Skeletal muscle cell (primary cell): ENCODE data around the gene RIMS4.

ENCODE experiments used
- DNase-seq: peaks from one replicate; pipeline ENCODE4 v3.0.0-alpha.2; 2010; ENCODE audit warnings: low read depth
- H3K4me3 ChIP-seq: 2 replicates; pipeline ENCODE4 v1.5.1; 2011; ENCODE audit warnings: low read depth, mild to moderate bottlenecking, control low read depth, low read length, moderate library complexity

RIMS4 gene

GRCh38 chr20:44810391-44811149 lies at the start of gene RIMS4:
TSS of gene RIMS4 (minus strand) at chr20:44810546. CDS start at chr20:44810271, 275 bp downstream.
- no peak for DNase-seq
- H3K4me3 ChIP-seq = no peak within 1 kb of the TSS

GRCh38 chr20:44858606-44859360 lies 48.4 kb upstream of the RIMS4 start:
- DNase-seq = no peak
- H3K4me3 ChIP-seq = no peak overlapping the region

- H3K4me3 ChIP-seq = no peak overlapping the region
- DNase-seq = no peak
These were observed 46.6 kb upstream of the RIMS4 start for GRCh38 chr20:44856856-44857448.

- no peak overlapping the region for H3K4me3 ChIP-seq
- no peak for DNase-seq
These were observed 46.1 kb upstream of the RIMS4 start for GRCh38 chr20:44856442-44856841.

- H3K4me3 ChIP-seq = no peak overlapping the region
- no peak for DNase-seq
These were observed 41.2 kb upstream of the RIMS4 start for GRCh38 chr20:44851545-44851944.

GRCh38 chr20:44850837-44851236 lies 40.5 kb upstream of the RIMS4 start:
- DNase-seq = no peak
- no peak overlapping the region for H3K4me3 ChIP-seq

- H3K4me3 ChIP-seq = no peak overlapping the region
- no peak for DNase-seq
These were observed 39.9 kb upstream of the RIMS4 start for GRCh38 chr20:44850272-44850671.

DNA sequence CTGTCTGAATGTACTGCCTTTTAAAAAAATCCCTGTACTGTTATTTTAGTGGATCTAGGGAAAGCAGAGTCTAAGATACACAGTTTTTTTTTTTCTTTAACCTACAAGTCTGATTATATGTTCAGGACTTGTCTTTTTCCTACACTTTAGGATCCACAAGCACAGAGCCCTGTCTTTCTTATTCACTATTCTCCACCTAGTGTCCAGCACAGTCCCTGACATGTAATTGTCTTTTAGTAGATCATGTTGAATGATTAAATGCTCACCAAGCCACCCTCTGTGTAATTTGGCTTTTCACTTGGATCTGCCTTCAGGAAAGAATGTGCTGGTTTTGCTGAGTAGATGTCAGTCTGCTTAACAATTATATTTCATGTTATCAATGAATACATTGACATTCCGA lies 39.4 kb upstream of the RIMS4 start:
- no peak overlapping the region for H3K4me3 ChIP-seq
- no peak for DNase-seq

DNA sequence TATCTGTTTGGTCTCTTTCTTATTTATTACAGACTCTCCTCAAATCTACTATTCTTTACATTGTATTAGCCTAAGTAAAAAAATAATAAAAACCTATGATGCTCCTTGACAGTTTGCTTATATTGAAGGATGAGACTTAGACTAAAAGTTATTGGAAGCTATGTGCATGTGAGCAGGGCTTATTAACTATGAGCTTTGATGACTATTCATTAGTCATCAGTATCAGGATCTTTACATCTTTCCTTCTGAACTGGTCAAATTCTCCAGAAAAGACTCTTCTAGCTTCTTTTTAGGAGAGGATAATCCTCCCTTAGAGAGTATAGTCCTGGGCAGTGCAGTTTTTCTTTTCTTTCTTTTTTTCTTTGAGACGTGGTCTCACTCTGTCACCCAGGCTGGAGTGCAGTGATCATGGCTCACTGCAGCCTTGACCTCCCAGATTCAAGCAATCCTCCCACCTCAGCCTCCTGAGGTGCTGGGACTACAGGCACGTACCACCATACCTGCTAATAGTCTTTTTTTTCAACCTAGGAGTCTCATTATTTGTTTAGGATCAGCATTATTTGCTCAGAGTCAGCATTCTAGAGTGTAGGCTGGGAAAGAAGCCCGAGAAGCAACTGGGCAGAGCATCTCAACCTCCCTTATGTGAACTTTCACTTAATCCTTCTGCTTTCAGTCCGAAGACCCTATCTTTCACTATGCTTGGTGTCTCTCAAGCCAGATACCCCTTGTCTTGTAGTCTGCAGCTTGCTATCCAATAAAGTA lies 38.1 kb upstream of the RIMS4 start:
- DNase-seq = no peak
- H3K4me3 ChIP-seq = no peak overlapping the region

DNA sequence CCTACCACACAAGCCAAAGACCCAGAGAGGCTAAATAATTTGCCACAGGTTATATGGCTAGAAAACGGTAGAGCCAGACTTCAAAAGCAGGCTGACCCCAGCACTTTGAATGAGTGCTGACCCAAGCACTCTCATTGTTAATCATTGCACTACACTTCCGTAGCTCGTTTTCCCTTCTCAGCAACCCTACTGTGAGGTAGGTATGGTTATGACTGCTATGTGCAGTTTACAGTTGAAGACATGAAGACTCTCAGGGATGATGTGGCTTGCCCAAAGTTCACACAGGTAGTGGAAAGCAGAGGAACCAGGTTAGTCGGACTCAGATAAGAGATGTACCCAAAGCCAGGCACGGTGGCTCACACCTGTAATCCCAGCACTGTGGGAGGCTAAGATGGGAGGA lies 33.5 kb upstream of the RIMS4 start:
- H3K4me3 ChIP-seq = no peak overlapping the region
- DNase-seq = no peak

DNA sequence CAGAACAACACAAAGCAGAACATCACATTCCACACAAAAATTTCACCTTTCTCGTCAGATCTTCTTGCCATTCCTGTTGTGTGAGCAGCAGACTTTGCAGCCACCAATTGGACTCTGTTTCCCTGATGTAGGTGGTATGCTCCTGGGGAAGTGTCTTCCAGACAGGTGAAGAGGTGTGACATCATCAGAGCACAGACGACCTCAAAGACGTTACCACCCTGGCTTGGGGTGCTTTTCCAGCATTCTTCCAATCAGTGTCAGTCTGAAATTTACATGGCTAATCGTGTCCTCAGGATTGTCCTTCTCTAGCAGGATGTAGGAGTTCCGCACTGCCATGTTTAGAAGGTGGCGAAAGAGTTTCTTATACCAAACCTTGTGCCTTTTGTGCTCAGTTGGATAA lies 31.6 kb upstream of the RIMS4 start:
- no peak for DNase-seq
- H3K4me3 ChIP-seq = no peak overlapping the region

DNA sequence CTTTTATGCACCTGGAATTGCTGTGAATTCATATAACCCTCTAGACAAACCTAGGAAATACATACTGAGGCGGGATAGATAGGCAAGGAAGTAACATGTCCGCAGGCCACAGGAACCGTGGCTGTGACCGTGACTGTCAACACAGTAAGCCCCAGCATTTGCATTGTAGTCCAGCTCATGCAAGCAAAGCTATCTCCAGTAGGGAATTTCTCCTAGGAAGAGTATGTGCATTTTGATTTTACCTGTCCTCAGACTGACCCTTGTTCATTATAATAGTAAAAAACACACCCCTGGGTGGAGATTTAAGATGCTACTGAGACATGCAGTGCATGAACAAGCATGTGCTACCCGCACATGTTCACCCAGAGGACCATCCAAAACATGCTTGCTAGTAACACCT lies 30.5 kb upstream of the RIMS4 start:
- DNase-seq = no peak

DNA sequence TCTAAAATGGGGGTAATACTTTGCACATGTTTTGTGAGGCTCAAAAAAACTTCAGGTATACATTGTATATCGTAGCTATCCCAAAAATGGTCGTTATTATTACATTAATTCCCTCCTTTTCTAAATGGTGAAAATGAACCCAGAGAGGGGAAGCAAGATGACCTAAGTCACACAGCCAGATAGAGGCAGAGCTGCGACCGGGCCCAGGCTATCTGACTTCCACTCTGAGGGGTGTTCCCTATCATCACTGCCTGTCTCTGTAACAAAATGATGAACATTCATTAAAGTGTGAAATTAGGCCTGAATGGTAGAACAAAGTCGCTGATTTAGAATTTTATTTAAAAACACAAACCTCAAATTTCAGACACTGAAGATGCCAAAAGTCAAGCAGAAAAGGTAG lies 29.1 kb upstream of the RIMS4 start:
- DNase-seq = no peak

More for the DNA sequence above, 30.5 kb upstream of the RIMS4 start:
- no peak overlapping the region for H3K4me3 ChIP-seq

DNA sequence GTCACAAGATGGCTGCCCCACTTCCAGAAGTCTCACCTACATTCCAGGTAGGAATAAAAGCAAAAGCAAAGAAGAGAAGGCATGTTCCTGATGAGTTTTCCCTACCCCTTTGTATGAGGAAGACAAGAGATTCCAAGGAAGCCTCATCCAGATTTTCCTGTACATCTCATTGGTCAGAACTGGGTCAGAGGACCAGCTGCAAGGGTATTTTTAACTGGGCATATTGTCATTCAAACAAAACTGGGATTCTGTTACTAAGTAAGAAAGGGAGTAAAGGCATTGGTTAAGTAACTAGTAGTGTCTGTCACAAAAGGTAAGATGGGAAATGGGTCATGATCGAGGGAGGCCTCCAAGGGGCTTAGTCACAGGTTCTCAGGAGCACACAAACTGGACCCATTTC lies 28.2 kb upstream of the RIMS4 start:
- DNase-seq = no peak
- no peak overlapping the region for H3K4me3 ChIP-seq

More for the DNA sequence above, 29.1 kb upstream of the RIMS4 start:
- H3K4me3 ChIP-seq = no peak overlapping the region

- no peak overlapping the region for H3K4me3 ChIP-seq
- DNase-seq = no peak
These were observed 27.6 kb upstream of the RIMS4 start for GRCh38 chr20:44837946-44838345.

- no peak for DNase-seq
- no peak overlapping the region for H3K4me3 ChIP-seq
These were observed 26.3 kb upstream of the RIMS4 start for GRCh38 chr20:44836601-44837120.

GRCh38 chr20:44835661-44836221 lies 25.4 kb upstream of the RIMS4 start:
- DNase-seq = no peak
- H3K4me3 ChIP-seq = no peak overlapping the region

GRCh38 chr20:44835116-44835515 lies 24.8 kb upstream of the RIMS4 start:
- no peak overlapping the region for H3K4me3 ChIP-seq
- no peak for DNase-seq

- no peak for DNase-seq
- no peak overlapping the region for H3K4me3 ChIP-seq
These were observed 24.3 kb upstream of the RIMS4 start for GRCh38 chr20:44834693-44835092.
